HepG2 (cell line): Measurements from ENCODE around the gene SHBG. TPM values are rescaled to one million over a fixed set of nuclear protein-coding genes. Genes with fewer than 3 reads are reported as not detected.

Source experiments
- DNMT1 ChIP-seq: sonication (generic); formaldehyde crosslinking; IDR thresholded peaks from 2 replicates; pipeline ENCODE4 v1.5.1; 2020; ENCODE audit warnings: mild to moderate bottlenecking, missing genetic modification reagents
- HNRNPK ChIP-seq: fragments of 200-400 bp; formaldehyde crosslinking; IDR thresholded peaks from 2 replicates; pipeline ENCODE4 v1.6.1; 2018; ENCODE audit warnings: low read length, low read depth, moderate library complexity, mild to moderate bottlenecking; ENCODE audit not compliant: poor library complexity, severe bottlenecking
- IRX3 ChIP-seq: sonication (generic); formaldehyde crosslinking; IDR thresholded peaks from 2 replicates; pipeline ENCODE4 v1.8.1; 2023; ENCODE audit warnings: mild to moderate bottlenecking, low read depth, missing genetic modification reagents, borderline replicate concordance
- KLF11 ChIP-seq: IDR thresholded peaks from 2 replicates; pipeline ENCODE4 v1.6.1; 2016; ENCODE audit warnings: missing compliant biosample characterization
- MZF1 ChIP-seq: sonication (generic); formaldehyde crosslinking; IDR thresholded peaks from 2 replicates; pipeline ENCODE4 v1.8.1; 2023; ENCODE audit warnings: mild to moderate bottlenecking, missing genetic modification reagents, borderline replicate concordance
- PCBP2 ChIP-seq: fragments of 200-400 bp; formaldehyde crosslinking; optimal IDR thresholded peaks from 2 replicates; pipeline ENCODE3; 2018; ENCODE audit warnings: low read length, low read depth; ENCODE audit not compliant: poor library complexity, severe bottlenecking
- ZNF18 ChIP-seq: sonication (generic); formaldehyde crosslinking; IDR thresholded peaks from 2 replicates; pipeline ENCODE4 v1.8.0; 2022; ENCODE audit warnings: mild to moderate bottlenecking, missing genetic modification reagents; ENCODE audit not compliant: insufficient replicate concordance
- ZNF430 ChIP-seq: sonication (generic); formaldehyde crosslinking; IDR thresholded peaks from 2 replicates; pipeline ENCODE4 v1.9.0; 2021; ENCODE audit warnings: mild to moderate bottlenecking, missing genetic modification reagents
- ZNF543 ChIP-seq: sonication (generic); formaldehyde crosslinking; IDR thresholded peaks from 2 replicates; pipeline ENCODE4 v1.4.0; 2020; ENCODE audit warnings: mild to moderate bottlenecking, missing genetic modification reagents
- ZNF672 ChIP-seq: sonication (generic); formaldehyde crosslinking; IDR thresholded peaks from 2 replicates; pipeline ENCODE4 v1.8.1; 2022; ENCODE audit warnings: missing genetic modification reagents
- ZNF782 ChIP-seq: sonication (generic); formaldehyde crosslinking; IDR thresholded peaks from 2 replicates; pipeline ENCODE4 v1.4.0; 2020; ENCODE audit warnings: missing genetic modification reagents, mild to moderate bottlenecking, borderline replicate concordance
- polyA plus RNA-seq, 8 experiments: library from polyadenylated mRNA; depleted of rRNA in 3 of 8; stranded (reverse) in 7 of 8; unstranded in 1 of 8; fragments of >200 nt; fragmentation: Illumina TruSeq in 4 of 8; extraction: Trizol in 4 of 8; gene quantifications; 2 replicates each; pipeline versions ENCODE4 v1.2.1 to v1.2.3, GENCODE V29; 2011 to 2016; ENCODE audit warnings: low read depth in 4 of 8, missing spikeins in 1 of 8, mixed read lengths in 1 of 8; ENCODE audit not compliant: insufficient read depth in 1 of 8
- total RNA-seq, 5 experiments: library from RNA; depleted of rRNA; stranded (reverse); fragments of >200 nt; fragmentation: Illumina TruSeq; extraction: Trizol; gene quantifications; 2 replicates each; pipeline ENCODE4 v1.2.3, GENCODE V29; 2016; ENCODE audit warnings: low read depth in 1 of 5
- TF ChIP-seq, protein P1 (sequence below): sonication (generic); formaldehyde crosslinking; conservative IDR thresholded peaks from 2 replicates; pipeline ENCODE4 v1.4.0; 2020; ENCODE audit warnings: mild to moderate bottlenecking, missing genetic modification reagents, moderate library complexity
- TF ChIP-seq, protein P2 (sequence below): sonication (generic); formaldehyde crosslinking; IDR thresholded peaks from 2 replicates; pipeline ENCODE4 v1.4.0; 2020; ENCODE audit warnings: low read depth, missing genetic modification reagents
- TF ChIP-seq, protein P3 (sequence below): sonication (generic); formaldehyde crosslinking; conservative IDR thresholded peaks from 2 replicates; pipeline ENCODE4 v1.8.0; 2022; ENCODE audit warnings: mild to moderate bottlenecking, moderate library complexity, missing genetic modification reagents

Gene SHBG
- total and polyA plus RNA-seq, 2 of the 13 experiments (the other 11 are each of a cell fraction or from before 2014, with no cell fraction given), result 4.0 to 6.1 TPM

DNA sequence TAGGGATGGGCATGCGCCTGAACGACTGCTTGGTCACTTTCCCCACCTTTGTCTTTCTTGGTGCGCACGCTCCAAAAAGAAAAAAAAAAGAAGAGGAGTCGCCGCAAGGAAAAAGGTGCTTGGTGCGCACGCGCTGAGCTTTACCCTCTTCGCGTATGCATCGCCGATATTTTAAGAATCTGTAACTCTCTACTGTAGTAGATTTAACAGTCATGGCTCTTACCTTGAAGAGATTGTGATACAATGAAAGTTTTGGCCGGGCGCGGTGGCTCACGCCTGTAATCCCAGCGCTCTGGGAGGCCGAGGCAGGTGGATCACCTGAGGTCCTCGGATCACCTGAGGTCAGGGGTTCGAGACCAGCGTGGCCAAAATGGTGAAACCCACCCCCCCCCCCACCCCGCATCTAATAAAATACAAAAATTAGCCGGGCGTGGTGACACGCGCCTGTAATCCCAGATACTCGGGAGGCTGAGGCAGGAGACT lies 14.6 kb upstream of the SHBG start (continued):
- TF ChIP-seq, protein P1, sequence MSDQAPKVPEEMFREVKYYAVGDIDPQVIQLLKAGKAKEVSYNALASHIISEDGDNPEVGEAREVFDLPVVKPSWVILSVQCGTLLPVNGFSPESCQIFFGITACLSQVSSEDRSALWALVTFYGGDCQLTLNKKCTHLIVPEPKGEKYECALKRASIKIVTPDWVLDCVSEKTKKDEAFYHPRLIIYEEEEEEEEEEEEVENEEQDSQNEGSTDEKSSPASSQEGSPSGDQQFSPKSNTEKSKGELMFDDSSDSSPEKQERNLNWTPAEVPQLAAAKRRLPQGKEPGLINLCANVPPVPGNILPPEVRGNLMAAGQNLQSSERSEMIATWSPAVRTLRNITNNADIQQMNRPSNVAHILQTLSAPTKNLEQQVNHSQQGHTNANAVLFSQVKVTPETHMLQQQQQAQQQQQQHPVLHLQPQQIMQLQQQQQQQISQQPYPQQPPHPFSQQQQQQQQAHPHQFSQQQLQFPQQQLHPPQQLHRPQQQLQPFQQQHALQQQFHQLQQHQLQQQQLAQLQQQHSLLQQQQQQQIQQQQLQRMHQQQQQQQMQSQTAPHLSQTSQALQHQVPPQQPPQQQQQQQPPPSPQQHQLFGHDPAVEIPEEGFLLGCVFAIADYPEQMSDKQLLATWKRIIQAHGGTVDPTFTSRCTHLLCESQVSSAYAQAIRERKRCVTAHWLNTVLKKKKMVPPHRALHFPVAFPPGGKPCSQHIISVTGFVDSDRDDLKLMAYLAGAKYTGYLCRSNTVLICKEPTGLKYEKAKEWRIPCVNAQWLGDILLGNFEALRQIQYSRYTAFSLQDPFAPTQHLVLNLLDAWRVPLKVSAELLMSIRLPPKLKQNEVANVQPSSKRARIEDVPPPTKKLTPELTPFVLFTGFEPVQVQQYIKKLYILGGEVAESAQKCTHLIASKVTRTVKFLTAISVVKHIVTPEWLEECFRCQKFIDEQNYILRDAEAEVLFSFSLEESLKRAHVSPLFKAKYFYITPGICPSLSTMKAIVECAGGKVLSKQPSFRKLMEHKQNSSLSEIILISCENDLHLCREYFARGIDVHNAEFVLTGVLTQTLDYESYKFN, result no peak
- no peak for TF ChIP-seq ZNF782 (CRISPR knock-in tag)
- TF ChIP-seq ZNF543, result 0 out of 2 replicates have a peak, but pooled peaks have one; percentile 30
- peak; percentile 88; the same call in 1 of the 2 replicates for TF ChIP-seq KLF11
- TF ChIP-seq, protein P2, sequence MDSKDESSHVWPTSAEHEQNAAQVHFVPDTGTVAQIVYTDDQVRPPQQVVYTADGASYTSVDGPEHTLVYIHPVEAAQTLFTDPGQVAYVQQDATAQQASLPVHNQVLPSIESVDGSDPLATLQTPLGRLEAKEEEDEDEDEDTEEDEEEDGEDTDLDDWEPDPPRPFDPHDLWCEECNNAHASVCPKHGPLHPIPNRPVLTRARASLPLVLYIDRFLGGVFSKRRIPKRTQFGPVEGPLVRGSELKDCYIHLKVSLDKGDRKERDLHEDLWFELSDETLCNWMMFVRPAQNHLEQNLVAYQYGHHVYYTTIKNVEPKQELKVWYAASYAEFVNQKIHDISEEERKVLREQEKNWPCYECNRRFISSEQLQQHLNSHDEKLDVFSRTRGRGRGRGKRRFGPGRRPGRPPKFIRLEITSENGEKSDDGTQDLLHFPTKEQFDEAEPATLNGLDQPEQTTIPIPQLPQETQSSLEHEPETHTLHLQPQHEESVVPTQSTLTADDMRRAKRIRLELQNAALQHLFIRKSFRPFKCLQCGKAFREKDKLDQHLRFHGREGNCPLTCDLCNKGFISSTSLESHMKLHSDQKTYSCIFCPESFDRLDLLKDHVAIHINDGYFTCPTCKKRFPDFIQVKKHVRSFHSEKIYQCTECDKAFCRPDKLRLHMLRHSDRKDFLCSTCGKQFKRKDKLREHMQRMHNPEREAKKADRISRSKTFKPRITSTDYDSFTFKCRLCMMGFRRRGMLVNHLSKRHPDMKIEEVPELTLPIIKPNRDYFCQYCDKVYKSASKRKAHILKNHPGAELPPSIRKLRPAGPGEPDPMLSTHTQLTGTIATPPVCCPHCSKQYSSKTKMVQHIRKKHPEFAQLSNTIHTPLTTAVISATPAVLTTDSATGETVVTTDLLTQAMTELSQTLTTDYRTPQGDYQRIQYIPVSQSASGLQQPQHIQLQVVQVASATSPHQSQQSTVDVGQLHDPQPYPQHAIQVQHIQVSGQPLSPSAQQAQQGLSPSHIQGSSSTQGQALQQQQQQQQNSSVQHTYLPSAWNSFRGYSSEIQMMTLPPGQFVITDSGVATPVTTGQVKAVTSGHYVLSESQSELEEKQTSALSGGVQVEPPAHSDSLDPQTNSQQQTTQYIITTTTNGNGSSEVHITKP, result no peak
- no peak for TF ChIP-seq PCBP2
- TF ChIP-seq DNMT1 (CRISPR knock-in tag), result no peak
- TF ChIP-seq ZNF672 (CRISPR knock-in tag), result no peak
- no peak for TF ChIP-seq MZF1 (CRISPR knock-in tag)
- TF ChIP-seq ZNF18, result no peak
- no peak for TF ChIP-seq IRX3 (CRISPR knock-in tag)
- TF ChIP-seq, protein P3, sequence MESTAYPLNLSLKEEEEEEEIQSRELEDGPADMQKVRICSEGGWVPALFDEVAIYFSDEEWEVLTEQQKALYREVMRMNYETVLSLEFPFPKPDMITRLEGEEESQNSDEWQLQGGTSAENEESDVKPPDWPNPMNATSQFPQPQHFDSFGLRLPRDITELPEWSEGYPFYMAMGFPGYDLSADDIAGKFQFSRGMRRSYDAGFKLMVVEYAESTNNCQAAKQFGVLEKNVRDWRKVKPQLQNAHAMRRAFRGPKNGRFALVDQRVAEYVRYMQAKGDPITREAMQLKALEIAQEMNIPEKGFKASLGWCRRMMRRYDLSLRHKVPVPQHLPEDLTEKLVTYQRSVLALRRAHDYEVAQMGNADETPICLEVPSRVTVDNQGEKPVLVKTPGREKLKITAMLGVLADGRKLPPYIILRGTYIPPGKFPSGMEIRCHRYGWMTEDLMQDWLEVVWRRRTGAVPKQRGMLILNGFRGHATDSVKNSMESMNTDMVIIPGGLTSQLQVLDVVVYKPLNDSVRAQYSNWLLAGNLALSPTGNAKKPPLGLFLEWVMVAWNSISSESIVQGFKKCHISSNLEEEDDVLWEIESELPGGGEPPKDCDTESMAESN (CRISPR knock-in tag), result no peak
- TF ChIP-seq ZNF430, result no peak
- TF ChIP-seq HNRNPK, result no peak
